ENCODE data around the gene VPS8. TPM values are rescaled to one million over a fixed set of nuclear protein-coding genes. Genes with fewer than 3 reads are reported as not detected.
"Not testable (repeated sequence)": the region's sequence is repeated elsewhere in the genome, so short reads cannot be mapped to it uniquely, and the experiment has no call there.

Gene VPS8
- total RNA-seq, 1 donor from 2014 or later = 75.6 TPM

DNA sequence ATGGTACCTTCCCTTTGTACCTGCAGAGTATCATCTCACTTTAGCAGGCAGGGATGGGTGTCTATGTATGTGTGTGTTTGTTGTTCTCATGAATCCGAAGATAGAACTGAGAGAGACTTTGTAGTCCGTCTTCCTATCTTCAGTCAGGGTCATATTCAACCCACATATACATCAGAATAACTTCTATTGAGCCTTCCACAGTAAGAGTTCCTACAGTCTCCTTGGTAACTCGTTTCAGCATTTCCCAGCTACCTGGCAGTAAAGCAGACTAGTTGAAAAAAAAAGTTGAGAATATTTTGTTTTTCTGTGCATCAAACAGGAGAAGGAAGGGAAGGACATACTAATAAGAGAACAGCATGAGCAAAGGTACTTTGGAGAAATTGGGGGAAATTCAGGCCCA is 106.8 kb downstream of the VPS8 start:
- DNase-seq (ENCODE audit: low spot score) = no peak

DNA sequence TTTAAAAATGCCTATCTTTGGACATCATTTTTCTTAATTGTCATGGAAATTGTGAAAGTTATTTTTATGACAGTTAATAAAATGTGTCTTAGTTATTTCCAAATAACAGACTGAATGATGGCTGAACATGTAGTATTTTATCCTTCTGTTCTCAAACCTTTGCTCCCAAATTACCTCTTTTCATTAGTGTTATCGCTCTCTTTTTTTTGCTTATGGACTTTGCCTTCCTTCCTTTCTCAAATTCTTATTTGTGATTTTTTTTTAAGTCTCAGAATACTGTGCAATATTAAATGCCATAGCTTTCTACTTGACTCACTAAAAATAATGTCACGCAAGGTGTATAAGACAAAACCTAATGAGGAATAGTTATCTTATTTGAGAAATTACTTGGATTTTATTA is 107.7 kb downstream of the VPS8 start:
- no peak for DNase-seq (ENCODE audit: low spot score)

DNA sequence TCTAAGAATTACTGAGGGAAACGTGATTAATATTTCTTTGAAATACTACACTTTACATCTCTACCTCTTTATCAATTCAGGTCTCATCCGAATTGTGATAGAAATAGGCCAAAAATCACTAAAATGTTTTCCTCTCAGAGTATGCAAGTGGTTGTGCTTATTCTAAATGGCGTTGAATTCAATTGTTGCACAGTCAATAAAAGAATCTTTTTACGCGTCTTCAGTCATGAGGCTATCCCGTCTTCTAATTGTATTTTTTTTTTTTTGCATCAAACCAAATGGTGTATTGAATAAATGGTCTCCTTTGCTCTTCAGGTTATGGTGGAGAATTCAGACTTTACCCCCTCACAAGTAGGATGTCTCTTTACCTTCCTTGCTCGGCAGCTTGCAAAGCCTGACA is 112.6 kb downstream of the VPS8 start:
- DNase-seq (ENCODE audit: low spot score) = no peak

DNA sequence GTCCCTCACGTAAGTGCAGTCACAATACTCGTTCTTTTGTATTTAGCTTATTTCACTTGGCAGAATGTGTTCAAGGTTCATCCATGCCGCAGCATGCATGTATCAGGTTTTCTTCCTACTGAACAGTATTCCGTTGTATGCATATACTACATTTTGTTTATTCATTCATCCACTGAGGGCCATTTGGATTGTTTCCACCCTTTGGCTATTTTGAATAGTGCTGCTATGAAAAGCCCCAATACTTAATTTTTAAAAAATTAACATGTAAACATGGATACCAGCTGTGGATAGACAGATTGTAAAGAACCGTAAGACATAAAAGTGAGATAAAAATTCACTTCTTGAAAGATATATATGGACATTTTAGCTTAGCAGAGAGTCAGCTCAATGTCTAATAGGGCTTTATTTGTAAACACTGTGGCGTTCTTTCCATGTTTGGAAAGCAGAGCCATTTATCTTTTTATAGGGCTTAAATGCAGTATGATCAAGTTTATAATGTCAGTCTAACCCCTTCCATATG is 115.9 kb downstream of the VPS8 start:
- DNase-seq (ENCODE audit: low spot score) = no peak

DNA sequence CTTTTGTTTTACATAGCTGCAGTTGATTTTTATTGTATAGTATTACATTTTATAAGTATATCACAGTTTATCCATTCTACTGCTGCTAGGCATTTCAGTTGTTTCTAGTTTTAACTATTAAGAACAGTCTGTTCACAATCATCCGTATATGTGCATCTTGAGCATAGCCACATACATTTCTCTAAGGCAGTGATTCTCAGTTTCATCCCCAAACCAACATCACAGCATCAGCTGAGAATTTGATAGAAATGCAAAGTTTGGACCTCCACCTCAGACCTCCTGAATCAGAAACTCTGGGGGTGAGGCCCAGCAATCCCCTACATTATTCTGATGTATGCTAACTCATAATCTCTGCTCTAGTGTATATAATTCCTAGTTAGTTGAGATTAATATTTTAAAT is 120.8 kb downstream of the VPS8 start:
- no peak for DNase-seq (ENCODE audit: low spot score)

DNA sequence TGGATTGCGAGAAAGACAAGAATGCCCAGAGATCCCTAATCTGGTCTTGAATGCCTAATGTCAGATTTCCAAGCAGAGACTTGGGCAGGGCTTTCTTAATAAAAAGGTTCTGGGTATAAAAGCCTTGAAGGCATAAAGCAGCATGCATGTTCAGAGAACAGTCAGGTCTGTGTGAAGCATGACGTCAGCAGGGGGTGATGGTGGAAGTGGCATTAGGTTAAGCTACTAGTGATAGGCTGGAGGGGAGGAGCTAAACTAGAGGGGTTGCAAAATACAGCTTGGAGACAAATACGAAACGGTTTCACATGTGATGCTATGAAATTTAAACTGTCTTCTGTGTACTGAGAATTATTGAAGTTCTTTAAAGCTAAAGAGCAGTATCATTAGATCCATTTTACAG is 125.6 kb downstream of the VPS8 start:
- DNase-seq (ENCODE audit: low spot score) = no peak

DNA sequence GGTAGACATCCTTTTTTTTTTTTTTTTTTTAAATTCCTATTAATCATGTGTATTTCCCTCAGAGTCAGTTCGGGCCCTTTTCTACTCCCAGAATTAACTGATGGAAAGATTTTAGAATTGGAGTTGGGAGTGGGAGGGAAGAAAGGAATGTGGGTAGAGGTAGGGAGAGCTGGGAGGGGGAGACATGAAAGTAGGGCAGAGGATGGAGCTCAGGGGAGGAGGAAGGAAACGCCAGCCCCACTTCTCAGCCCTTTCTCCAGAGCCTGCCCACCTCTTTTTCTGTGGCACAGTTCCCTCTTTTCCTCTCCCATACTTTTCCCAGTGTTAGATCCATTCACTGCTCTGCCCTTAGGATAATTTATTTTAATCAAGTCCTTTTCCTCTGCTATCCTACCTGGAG is 129.4 kb downstream of the VPS8 start:
- DNase-seq (ENCODE audit: low spot score) = no peak

DNA sequence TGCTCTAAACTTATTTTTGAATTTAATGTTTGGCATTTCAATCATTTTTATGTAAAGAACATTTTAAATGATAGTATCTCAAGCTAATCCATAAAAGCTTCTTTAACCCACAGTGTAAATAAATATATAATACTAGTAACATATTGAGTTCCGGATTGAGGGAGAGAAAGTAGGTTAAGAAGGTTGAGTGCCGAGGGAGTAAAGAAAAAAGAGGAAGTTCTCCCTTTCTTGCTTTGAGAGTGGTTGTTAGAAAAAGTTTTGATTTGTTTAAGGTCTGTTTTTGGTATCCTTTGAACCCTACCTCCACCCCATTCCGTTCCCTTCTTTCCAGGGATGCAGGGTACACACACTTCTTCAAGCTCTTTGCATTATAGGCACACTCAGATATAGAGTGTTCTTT is 130.8 kb downstream of the VPS8 start:
- DNase-seq (ENCODE audit: low spot score) = no peak

DNA sequence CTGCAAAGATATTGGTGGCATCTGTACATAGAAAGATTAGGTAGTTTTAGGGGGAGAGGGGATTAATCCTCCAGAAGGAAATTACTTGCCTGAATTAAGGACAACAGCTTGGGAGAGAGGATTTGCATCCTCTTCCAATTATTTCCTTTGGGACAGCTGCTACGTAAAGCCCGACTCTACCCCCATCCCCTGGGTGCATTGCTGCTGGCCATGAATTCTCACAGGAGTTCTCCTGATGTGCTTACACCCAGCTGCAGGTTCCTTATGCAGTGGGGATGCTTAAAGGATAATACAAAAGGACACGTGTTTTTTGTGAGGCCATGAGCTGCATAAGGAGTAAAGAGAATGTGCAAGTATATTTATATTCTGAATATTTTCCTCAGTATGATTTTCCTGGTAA is 132.3 kb downstream of the VPS8 start:
- DNase-seq (ENCODE audit: low spot score) = no peak

DNA sequence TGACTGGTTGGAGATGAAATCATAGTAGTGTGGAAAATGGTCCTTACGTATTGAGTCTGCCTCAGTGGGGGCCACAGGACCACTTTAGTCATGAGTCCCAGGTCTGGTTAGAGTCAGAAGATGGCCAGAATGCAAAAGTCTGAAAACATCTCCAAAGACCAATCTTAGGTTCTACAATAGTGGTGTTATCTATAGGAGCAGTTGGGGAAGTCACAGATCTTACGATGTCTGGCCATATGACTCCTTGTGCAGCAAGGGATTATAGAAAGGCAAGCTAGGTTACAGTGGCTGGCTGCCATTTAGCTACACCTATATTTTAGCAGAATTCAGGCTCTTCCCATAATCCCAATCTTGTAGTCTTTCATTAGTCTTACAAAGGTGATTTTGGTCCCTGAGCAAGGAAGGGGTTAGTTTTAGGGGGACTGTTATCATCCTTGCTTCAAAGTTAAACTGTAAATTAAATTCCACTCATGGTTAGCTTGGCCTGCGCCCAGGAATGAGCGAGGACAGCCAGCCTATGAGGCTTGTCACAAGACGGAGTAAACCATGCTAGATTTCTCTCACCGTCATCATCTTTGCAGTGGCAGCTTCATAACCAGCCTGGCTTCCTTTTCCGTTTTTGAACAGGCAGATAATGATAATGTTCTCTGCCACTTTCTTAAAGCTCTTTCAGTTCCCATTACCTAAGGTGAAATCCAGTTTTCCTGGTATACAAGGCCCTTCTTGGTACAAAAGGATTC is 134.1 kb downstream of the VPS8 start:
- DNase-seq (ENCODE audit: low spot score) = peak; percentile 15

DNA sequence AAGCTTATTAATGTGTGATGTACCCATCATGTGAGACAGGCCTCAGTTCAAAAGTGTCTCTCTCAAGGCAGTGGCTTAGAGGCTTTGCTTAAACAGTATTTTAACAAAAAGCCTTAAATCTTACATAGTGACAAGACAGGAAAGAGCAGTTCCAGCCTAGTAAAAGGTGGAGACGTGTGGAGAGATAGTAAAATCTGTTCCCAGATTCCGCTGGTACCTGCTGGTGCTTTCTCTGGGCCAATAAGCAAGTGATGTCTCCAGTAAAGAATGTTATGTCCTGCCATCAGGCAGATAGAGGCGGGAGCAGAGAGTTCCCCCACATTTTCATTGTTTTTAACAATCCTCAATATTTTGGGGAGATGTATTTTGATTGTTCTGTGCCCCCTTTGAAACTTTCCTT is 135.0 kb downstream of the VPS8 start:
- peak; percentile 72 for DNase-seq (ENCODE audit: low spot score)

DNA sequence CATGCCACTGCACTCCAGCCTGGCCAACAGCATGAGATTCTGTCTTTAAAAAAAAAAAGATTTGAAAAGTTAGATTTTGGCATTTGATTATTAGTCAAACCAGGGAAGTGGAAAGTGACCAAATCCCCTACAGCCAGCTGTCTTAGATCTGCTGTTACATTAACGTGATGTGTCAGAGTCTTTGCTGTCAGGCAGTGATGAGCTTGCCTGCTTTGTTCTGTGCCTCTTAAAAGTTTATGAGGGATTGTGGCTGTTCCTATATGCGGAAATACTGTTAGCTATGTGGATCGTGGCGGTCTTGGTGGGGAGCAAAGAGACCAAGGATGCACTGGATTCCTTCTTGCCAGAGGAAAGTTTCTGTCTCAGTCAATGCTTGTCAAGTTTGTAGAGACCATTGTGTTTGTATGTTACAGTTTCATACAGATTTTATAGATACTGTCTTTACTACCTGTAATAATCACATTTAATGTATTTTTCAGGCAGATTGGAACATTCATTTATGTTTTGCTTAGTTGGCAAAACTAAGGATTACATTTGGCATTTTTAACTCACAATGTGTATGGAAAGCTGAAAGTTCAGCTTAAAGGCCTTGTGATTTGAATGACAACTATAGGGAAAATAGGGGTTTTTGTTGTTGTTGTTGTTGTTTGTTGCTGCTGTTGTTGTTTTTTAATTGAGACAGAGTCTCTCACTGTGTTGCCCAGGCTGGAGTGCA is 137.4 kb downstream of the VPS8 start:
- DNase-seq (ENCODE audit: low spot score) = peak; percentile 87

DNA sequence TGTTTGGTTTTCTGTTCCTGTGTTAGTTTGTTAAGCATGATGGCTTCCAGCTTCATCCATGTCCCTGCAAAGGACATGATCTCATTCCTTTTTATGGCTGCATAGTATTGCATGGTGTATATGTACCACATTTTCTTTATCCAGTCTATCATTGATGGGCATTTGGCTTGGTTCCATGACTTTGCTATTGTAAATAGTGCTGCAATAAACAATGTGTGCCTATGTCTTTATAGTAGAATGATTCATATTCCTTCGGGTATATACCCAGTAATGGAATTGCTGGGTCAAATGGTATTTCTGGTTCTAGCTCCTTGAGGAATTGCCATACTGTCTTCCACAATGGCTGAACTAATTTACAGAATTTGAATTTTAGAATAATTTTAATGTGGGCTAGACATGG is 138.8 kb downstream of the VPS8 start:
- not testable (repeated sequence) for DNase-seq (ENCODE audit: low spot score)

DNA sequence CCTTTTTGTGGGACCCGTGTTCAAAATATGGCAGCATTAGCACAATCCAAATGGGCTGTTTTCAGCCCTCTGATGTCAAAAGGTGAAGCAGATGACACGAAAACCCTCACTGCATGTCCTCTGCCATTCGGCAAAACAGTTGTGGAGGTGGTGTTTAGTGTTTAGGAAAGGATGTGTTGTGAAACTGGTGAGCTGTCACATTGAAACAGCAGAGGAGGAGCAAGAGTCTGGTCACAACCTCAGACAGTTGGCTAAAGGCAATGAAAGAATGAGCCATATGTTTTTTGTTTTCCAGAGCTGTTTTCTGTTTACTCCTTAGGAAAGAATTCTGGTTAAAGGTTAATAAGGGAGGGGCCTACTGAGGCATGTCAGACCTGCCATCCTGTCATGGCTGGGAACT is 140.7 kb downstream of the VPS8 start:
- DNase-seq (ENCODE audit: low spot score) = peak; percentile 5

DNA sequence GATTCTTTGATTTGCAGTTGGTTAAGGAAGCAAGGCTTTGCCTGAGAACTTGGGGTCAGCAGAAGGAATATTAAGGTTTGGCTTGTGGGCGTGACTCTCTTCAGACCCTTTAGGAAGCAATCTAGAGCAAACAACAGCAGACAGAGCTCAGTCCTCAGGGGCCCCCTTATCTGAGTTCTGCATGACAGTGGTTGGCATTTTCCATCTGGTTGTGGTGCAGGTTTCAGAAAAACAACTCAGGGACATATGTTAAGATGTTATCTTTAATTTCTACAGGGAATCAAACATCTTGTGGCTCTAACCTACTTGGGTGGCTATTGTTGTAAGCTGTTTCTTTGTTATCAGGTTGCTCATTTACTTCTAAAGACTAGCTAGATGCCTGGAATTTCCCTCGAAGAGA is 141.4 kb downstream of the VPS8 start:
- peak; percentile 16 for DNase-seq (ENCODE audit: low spot score)

DNA sequence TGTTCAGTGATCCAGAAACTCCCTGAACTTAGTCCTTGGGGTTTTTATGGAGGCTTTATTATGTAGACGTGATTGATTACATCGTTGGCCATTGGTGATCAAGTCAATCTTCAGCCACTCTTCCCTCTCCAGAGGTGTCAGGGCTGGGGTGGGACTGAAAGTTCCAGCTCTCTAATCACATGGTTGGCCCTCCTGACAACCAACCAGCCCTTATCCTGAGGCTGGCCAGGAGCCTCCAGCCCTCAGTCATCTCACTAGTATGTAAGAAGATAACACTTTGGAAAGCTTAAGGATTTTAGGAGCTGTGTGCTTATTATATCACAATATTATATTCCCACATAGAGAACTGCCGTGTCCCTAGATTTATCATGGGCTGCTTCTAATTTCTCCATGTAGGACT is 142.3 kb downstream of the VPS8 start:
- DNase-seq (ENCODE audit: low spot score) = peak; percentile 38

DNA sequence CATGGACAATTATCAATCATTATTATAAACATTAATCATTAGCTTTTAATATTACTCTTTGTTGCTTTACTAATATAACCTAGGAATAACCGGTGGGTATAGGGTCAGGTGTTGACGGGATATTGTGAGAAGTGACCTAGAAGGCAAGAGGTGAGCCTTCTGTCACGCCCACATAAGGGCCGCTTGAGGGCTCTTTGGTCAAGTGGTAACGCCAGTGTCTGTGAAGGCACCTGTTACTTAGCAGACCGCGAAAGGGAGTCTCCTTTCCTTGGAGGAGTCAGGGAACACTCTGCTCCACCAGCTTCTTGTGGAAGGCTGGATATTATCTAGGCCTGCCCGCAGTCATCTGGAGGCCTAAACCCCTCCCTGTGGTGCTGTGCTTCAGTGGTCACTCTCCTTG is 142.9 kb downstream of the VPS8 start:
- not testable (repeated sequence) for DNase-seq (ENCODE audit: low spot score)

DNA sequence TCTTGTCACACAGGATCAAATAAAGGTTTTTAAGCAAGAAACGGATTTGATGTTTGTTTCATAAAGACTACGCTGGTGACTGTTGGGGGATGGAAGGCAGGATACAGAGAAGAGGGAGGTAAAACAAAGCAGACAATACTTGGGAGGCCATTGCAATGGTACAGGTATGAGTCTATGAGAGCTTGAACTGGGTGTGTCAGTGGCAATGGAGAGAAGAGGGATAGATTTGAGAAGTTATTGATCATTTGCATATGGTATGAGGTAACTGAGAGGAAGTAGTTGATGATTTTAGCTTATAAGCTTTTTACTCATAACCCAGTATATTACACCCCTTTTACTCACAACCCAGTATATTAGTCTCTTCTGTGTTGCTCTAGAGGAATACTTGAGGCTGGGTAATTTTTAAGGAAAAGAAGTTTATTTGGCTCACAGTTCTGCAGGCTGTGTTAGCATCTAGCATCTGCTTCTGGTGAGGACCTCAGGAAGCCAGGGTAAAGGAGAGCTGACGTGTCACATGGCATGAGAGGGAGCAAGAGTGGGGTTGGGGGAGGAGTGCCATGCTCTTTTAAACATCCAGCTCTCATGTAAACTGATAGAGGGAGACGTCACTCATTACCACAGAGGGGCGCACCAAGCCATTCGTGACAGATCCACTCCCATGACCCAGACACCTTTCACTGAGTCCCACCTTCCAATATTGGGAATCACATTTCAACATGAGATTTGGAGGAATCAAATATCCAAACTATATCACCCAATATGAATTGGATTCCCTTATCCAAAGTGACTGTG is 153.9 kb downstream of the VPS8 start:
- DNase-seq (ENCODE audit: low spot score) = no peak

DNA sequence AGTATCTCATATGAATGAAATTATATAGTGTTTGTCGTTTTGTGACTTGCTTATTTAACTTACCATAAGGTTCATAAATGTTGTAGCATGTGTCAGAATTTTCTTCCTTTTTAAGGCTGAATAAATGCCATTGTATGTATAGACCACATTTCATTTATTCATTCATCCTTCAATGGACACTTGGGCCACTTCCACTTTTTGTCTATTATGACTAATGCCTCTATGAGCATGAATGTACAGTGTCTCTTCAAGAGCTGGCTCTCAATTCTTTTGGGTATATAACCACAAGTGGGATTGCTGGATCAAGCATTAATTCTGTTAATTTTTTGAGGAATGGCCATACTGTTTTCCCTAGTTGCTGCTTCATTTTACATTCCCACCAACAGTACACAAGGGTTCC is 156.1 kb downstream of the VPS8 start:
- DNase-seq (ENCODE audit: low spot score) = no peak

DNA sequence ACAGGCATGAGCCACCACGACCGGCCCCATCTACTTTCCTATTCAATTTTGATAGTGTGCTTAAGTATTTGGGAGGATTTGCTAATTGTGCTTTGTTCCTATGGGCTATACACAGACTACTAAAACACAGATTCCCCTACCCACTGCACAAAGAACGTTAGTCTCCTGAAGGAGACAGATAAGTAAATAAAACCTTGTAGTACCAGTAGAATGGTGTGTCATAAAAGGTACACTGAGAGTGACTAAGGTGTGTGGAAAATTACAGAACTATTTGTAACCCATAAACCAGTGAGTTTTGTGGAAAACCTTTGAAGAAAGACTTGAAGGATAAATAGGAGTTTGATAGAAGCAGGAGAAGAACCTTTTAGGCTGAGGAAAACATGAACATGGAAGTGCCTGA is 158.2 kb downstream of the VPS8 start:
- DNase-seq (ENCODE audit: low spot score) = no peak

DNA sequence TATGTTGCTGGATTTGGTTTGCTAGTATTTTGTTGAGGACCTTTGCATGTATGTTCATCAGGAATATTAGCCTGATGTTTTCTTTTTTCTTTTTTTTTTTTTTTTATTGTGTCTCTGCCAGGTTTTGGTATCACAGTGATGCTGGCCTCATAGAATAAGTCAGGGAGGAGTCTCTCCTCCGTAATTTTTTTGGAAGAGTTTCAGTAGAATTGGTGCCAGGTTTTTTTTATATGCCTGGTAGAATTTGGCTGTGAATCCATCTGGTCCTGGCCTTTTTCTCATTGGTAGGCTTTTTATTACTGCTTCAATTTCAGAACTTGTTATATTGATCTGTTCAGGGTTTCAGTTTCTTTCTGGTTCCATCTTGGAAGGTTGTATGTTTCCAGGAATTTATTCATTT is 165.8 kb downstream of the VPS8 start:
- no peak for DNase-seq (ENCODE audit: low spot score)

DNA sequence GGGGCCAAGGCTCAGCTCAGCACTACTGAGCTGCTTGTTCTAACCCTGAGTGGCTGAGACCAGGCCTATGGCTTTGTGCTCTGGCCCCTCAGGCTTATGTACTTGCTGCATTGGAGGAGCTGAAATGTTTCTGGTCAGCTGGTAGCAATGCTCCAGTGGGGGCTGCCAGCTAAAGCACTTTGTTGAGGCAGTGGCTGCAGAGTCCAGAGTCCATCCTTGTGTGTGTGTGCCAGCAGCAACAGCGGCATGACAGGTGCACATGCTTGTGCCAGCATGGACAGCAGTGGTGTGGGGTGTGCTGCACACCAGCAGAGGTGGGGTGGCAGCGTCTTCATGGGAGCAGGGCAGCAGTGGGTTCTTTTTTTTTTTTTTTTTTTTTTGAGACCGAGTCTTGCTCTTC is 169.1 kb downstream of the VPS8 start:
- no peak for DNase-seq (ENCODE audit: low spot score)
